GM19025 (cell line): Measurements from ENCODE around the gene GLI1.
"Not testable (repeated sequence)": the region's sequence is repeated elsewhere in the genome, so short reads cannot be mapped to it uniquely, and the experiment has no call there.

Source experiments
- ATAC-seq: cut with Tn5 transposase; IDR thresholded peaks from one replicate; pipeline ENCODE4 v1.9.1; 2021; ENCODE audit warnings: mild to moderate bottlenecking, low read depth, moderate library complexity; ENCODE audit not compliant: unreplicated experiment

Gene GLI1

DNA sequence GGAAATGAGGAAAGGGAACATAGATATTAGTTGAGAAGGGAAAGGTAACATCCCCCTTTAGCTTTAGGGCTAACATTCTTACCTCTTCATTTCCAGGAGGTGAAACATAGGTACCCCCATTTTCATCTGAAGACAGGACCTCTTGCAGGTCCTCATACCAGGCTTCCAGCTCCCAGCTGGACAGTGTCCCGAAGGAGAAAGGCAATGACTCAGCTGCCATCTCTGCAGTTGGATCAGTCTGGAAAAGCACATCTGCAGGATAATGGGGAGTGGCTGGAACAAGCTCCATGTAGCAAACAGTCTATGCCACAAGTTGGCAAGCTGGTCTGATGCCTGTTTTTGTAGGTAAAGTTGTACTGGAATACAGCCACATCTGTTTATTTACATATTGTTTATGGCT is 57.6 kb downstream of the GLI1 start:
- no peak for ATAC-seq

DNA sequence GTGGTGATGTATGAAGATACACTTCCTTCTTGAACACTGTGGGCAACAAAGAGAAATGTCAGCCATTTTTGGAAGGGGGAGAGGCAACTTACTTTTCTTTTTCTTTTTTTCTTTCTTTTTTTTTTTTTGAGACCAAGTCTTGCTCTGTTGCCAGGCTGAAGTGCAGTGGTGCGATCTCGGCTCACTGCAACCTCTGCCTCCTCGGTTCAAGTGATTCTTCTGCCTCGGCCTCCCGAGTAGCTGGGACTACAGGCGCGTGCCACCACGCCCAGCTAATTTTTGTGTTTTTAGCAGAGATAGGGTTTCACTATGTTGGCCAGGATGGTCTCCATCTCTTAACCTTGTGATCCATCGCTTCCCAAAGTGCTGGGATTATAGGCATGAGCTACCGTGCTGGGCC is 58.1 kb downstream of the GLI1 start:
- not testable (repeated sequence) for ATAC-seq

DNA sequence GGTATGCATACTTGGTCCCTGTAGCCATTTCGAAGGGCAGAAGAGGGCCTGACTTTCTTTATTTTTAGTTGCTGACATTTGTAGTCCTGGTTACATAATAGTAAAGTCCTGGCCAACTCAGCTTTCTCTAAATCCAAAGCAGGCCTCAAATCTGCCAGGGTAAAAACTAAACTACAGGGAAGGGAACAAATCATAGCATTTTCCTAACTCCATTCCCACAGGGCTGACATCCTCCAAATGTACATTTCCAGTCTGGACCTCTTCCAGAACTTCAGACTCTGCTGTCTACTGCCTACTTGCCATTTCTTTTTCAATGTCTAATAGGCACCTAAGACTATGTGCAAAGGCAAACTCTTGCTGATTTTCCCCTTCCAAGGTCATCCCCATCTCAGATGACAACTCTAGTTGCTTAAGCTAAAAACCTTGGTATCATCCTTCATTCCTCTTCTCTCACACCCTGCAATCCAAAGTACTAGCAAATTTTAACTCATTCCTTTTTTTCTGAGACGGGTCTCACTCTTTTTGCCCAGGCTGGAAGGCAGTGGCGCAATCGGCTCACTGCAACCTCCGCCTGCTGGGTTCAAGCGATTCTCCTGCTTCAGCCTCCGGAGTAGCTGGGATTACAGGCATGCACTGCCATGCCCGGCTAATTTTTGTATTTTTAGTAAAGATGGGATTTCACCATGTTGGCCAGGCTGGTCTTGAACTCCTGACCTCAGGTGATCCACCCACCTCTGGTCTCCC is 58.8 kb downstream of the GLI1 start:
- ATAC-seq = no peak

DNA sequence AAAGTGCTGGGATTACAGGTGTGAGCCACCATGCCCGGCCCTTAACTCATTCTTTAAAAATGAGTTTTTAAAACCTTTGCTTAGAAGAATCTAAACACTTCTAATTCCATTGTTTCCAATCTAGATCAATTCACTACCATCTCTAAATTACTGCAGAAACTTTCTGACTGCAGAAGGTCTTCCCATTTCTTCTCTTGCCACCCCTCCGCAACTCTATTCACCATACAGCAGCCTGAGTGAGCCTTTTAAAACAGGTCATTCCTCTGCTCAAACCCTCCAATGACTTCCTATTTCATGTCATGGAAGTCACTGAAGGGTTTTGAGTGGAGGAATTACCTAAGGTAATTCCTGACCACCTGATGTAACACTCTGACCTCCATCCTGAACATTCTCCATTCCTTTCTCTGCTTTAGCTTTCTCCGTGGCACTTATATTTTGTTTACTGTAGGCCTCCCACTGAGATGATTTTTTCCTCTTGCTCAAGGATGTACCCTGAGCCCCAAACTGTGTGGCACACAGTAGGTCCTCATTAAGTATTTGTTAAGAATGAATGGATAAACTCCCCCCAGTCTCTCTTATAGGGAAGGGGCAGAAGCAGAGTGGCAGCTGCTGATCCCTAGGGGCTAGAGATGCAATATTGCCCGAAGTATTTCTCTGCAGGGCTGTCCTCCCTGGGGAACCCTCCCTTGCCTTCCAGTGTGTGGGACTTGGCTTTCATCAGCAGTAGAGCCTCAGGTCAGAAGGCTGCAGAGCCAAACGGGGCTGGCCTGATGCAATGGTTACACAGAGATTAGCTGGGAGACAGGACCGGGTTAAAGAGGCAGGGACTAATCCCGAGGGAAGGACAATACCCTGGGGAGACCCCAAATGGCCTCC is 59.6 kb downstream of the GLI1 start:
- no peak for ATAC-seq

DNA sequence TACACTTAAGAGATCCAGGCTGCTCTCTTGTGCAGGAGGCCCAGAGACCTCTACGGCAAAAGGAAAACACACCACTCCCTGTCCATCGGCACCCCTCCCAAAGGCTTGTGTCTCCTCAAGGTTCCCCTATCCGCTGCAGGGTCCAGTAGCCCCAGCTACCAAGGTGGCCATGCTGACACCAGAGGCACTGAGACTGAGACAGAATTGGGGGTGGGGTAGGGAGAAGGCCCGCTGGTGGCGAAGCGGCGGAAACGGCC is 60.1 kb downstream of the GLI1 start:
- peak; percentile 0 for ATAC-seq

DNA sequence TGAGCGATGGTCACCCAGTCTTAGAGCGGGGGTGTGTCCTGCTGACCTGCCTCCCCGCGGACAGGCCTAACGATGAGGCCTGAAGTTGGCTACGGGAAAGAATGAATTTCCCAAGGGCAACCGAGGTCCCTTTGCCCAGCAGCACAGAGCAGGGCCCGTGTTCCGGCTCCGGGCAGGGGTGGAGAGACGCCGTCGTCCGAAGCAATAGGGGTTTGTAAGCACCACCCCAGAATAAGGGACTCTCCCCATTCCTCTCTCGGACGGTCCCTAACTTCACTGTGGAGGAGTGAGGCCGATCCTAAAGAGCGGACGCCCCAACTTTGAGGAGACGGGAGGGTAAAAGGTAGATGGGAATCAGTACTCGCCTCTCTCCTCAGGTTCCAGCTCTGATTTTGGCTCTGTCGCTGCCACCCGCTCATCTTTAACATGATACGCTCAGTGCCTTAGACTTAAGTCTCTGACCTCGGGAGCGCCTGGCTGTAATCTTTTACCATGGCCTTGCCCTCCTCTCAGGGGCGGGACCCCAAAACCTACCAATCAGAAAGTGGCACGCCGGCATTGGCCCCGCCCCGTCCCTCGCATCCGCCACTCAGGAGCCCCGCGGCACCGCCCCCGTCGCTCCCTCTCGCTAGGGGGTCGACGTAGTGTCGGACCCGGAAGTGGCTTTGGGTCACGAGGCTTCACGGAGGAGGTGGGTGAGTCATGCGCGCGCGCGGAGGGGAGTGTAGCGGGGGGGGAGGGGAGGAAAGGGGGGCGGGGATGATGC is 60.7 kb downstream of the GLI1 start, which contains the start of gene DDIT3:
Gene DDIT3 (minus strand): TSS at position 462 of the 766 bp plus-strand sequence. CDS start 3,108 bp downstream, outside the sequence.
- peak; percentile 61 for ATAC-seq

DNA sequence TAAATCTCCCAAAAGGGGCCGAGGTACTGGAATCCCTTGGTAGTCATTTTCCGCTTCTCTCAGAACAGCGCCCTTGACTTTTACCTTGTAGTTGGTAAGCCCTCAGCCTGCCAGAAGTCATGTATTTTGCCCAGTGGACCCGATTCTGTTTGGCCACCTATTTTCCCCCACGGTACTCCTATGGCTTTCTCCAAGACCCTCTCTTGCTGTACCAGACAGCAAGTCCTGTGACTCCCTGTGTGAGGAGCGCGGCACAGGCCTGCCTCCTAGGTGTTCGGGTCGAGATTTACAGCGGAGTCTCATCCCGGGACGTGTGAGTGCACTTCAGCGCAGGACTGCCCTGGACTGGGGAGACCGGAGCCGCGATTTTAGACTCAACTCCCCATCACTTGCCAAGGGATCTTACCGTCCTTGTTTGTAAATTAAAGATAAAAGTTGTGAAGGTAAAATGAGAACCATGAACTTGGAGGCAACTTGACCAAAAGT is 62.0 kb downstream of the GLI1 start:
- no peak for ATAC-seq
